ENCODE data around the gene PSIP1. TPM values are rescaled to one million over a fixed set of nuclear protein-coding genes. Genes with fewer than 3 reads are reported as not detected.

Gene PSIP1
- total RNA-seq, 1 experiment from 2014 or later = 362 TPM

DNA sequence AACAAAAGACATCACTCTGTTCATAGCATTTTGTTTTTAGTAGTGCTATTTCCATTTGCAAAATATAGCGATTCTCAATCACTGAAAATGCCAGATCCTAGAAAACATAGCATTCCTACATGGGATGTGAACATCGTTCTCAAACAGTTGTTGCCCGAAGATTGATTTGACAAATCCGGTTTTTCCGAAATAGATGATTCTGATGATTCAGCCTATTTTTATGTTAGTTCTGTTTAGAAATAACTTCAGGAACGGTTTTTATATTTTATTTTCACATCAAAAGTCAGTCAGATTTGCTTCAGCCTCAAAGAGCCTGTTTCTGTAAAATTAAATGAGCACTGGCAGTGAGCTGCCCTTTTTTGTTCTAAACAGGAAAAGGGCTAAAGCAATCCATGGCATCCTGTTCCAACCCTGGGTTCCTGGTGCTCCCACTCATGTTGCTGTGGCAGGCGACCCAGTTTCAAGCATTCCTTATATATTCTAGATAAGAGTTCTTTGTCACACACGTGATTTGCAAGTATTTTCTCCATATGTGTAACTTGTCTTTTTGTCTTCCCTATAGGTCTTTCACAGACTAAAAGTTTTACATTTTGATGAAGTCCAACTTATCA is 14.2 kb upstream of the PSIP1 start:
- H3K27ac ChIP-seq (ENCODE audit: insufficient read length, low read depth, low read length) = no peak overlapping the region
- no peaks in the 10 kb centered on the region for H3K9me3 ChIP-seq (ENCODE audit: control insufficient read depth, low read depth, low read length)
- no peak overlapping the region for H3K14ac ChIP-seq (ENCODE audit: insufficient read depth, low read length)
- WGBS (ENCODE audit: extremely low coverage, insufficient read length, low lambda C conversion rate) = no CpG with 5 or more reads among the region's 8 CpGs
- no peak for DNase-seq
- no peak overlapping the region for H3K56ac ChIP-seq (ENCODE audit: insufficient read length, low read depth, low read length)
- H3K23ac ChIP-seq (ENCODE audit: insufficient read length, low read depth, low read length) = no peak overlapping the region
- H2AK5ac ChIP-seq (ENCODE audit: insufficient read length, low read length) = no peak overlapping the region
- H4K5ac ChIP-seq (ENCODE audit: insufficient read length, low read depth, low read length) = no peak overlapping the region
- H2AFZ ChIP-seq (ENCODE audit: low read length) = no peak overlapping the region
- H3K27ac Mint-ChIP-seq = no peak overlapping the region
- no peaks in the 10 kb centered on the region for H3K4me1 ChIP-seq (ENCODE audit: insufficient read depth, low read length)
- H4K8ac ChIP-seq (replicated peaks; ENCODE audit: insufficient read length, low read depth, low read length) = no peak overlapping the region
- H2BK12ac ChIP-seq (ENCODE audit: insufficient read length, low read depth, low read length) = no peak overlapping the region
- no peaks in the 10 kb centered on the region for H3K27me3 Mint-ChIP-seq (ENCODE audit: low read depth)
- H3K4me3 Mint-ChIP-seq = no peak overlapping the region
- H3K23me2 ChIP-seq (ENCODE audit: insufficient read length, low read depth, low read length, poor library complexity, severe bottlenecking) = no peaks in the 10 kb centered on the region
- no peaks in the 10 kb centered on the region for H3K79me2 ChIP-seq (ENCODE audit: insufficient read depth, low read length)
- no peaks in the 10 kb centered on the region for H3K9me3 Mint-ChIP-seq
- no peak overlapping the region for H2BK15ac ChIP-seq (ENCODE audit: low read depth, low read length)
- no peaks in the 10 kb centered on the region for H4K20me1 ChIP-seq (ENCODE audit: control insufficient read depth, insufficient read depth, insufficient read length)
- no peak overlapping the region for H3K4ac ChIP-seq (ENCODE audit: low read depth, low read length)
- TF ChIP-seq CTCF (conservative IDR thresholded peaks at IDR 0.05) = no peak
- no peak overlapping the region for H2BK5ac ChIP-seq (ENCODE audit: insufficient read length, low read length)
- H3K79me1 ChIP-seq (ENCODE audit: insufficient read depth, low read depth, low read length, poor library complexity, severe bottlenecking) = no peaks in the 10 kb centered on the region
- no peak overlapping the region for H4K91ac ChIP-seq (ENCODE audit: insufficient read length, low read depth, low read length)
- no peak overlapping the region for H3T11ph ChIP-seq (ENCODE audit: low read length)
- no peak overlapping the region for H2BK120ac ChIP-seq (ENCODE audit: low read depth, low read length, poor library complexity, severe bottlenecking)
- H3K4me1 Mint-ChIP-seq = peaks cover 10 to 15% of the 10 kb centered on the region in 2 experiments
- no peak overlapping the region for H3K18ac ChIP-seq (ENCODE audit: insufficient read length, low read depth, low read length)
- no peak overlapping the region for H3K4me2 ChIP-seq (ENCODE audit: insufficient read depth, insufficient read length, low read length)
- no peak overlapping the region for H3K9ac ChIP-seq (ENCODE audit: extremely low read depth, insufficient read length, low read length)
- H3K27me3 ChIP-seq (ENCODE audit: insufficient read depth, low read length) = no peaks in the 10 kb centered on the region
- H2BK20ac ChIP-seq (ENCODE audit: low read depth, low read length, poor library complexity, severe bottlenecking) = no peak overlapping the region
- no peaks in the 10 kb centered on the region for H3K36me3 Mint-ChIP-seq (ENCODE audit: insufficient read depth in 1 of 3, low read depth in 3 of 3)
